Thyroid gland (tissue), 4 donors: ENCODE results near the gene SCN4B. TPM values are rescaled to one million over a fixed set of nuclear protein-coding genes. Genes with fewer than 3 reads are reported as not detected.

Source experiments
- DNase-seq, 2 donors: peaks; one replicate each; pipeline ENCODE4 v3.0.0-alpha.2; 2019
- H3K27ac ChIP-seq, 3 donors: fragments of 200-600 bp; sonication (generic); 1 replicate in 2 of 3; 2 replicates in 1 of 3; pipeline ENCODE4 v1.5.1; 2016 to 2019; ENCODE audit warnings: mild to moderate bottlenecking in 1 of 3, moderate library complexity in 1 of 3
- H3K27me3 ChIP-seq: fragments of 200-600 bp; sonication (generic); one replicate; pipeline ENCODE4 v1.5.1; 2019
- H3K36me3 ChIP-seq, 2 donors: fragments of 200-600 bp; sonication (generic); one replicate each; pipeline ENCODE4 v1.5.1; 2016 to 2019
- H3K4me1 ChIP-seq, 2 donors: fragments of 200-600 bp; sonication (generic); one replicate each; pipeline ENCODE4 v1.5.1; 2017 to 2019
- H3K4me3 ChIP-seq, 3 donors: fragments of 200-600 bp; sonication (generic); replicated peaks in 1 of 3; 1 replicate in 2 of 3; 2 replicates in 1 of 3; pipeline ENCODE4 v1.5.1; 2016; ENCODE audit warnings: mild to moderate bottlenecking in 1 of 3
- H3K9me3 ChIP-seq: fragments of 200-600 bp; sonication (generic); one replicate; pipeline ENCODE4 v1.5.1; 2017
- CTCF ChIP-seq, 6 experiments: fragments of 200-600 bp in 3 of 6; fragments of 450-650 bp in 3 of 6; sonication (generic) in 3 of 6; IDR thresholded peaks; one replicate each; pipeline ENCODE4 v1.5.1; 2016 to 2019; ENCODE audit warnings: antibody characterized with exemption in 6 of 6, mild to moderate bottlenecking in 2 of 6, inconsistent platforms in 1 of 6, moderate library complexity in 1 of 6
- POLR2A ChIP-seq, 2 donors: fragments of 450-650 bp; IDR thresholded peaks; one replicate each; pipeline ENCODE4 v1.6.1; 2017; ENCODE audit warnings: antibody characterized with exemption in 2 of 2, mild to moderate bottlenecking in 2 of 2, moderate library complexity in 1 of 2
- WGBS, 2 donors: methylation state at CpG; one replicate each; pipeline ENCODE4 v1.1.5; 2017; 5-methylcytosine and 5-hydroxymethylcytosine counted together
- intact Hi-C: fragments of 100-400 bp; cut with DNase I; formaldehyde crosslinking; loops from one replicate; pipeline ENCODE4 v1.15.1; 2023
- total RNA-seq, 4 donors: library from RNA; depleted of rRNA; stranded (reverse); fragments of >200 nt; gene quantifications; one replicate each; pipeline ENCODE4 v1.2.3, GENCODE V29; 2016

SCN4B gene
- total RNA-seq, 4 donors from 2014 or later = 5.5 to 15.7 (median 10.5) TPM

DNA sequence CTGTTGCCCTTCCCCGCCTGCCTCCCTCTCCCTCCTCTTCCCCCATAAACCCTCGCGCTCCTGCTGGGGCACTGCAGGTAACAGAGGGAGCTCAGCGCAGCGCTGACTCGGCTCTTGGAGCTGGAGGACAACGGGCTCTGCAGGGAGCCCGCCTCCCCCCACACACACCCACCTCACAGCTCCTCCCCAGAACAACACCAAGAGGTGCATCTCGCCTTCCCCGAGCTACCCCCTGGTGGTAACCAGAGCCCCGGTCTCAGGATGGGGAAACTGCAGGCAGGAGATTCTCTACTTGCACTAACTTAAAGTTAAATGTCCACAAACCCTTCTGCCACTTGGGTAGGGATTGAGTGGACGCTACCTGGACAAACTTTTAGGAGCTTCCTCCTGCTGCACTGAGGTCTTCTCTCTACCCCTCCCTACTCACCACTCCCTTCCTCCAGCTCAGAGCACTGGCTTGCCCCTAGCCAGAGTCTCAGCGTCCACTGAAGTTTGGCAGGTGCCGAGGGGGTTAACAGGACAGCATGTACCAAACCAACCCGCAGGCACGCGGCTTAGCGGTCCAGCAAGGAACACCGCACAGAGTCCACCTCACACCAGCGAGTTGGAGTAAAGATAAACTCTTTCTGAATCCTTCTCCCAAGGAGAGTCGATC lies 4.0 kb upstream of the SCN4B start:
- no peaks in the 10 kb centered on the region for H3K36me3 ChIP-seq
- no peak overlapping the region for H3K27ac ChIP-seq
- intact Hi-C loops = no loop called here
- H3K27me3 ChIP-seq = peaks cover 6% of the 10 kb centered on the region
- no peak overlapping the region for H3K4me3 ChIP-seq
- no peak for DNase-seq
- WGBS, 2 donors = 9 to 10% methylated on average over 20 to 21 of the region's 21 CpGs
- TF ChIP-seq CTCF (IDR thresholded peaks at IDR 0.05) (no peak), POLR2A (IDR thresholded peaks at IDR 0.05) (no peak)
- H3K4me1 ChIP-seq = peaks cover 5 to 17% of the 10 kb centered on the region in 2 donors
- H3K9me3 ChIP-seq = no peaks in the 10 kb centered on the region

DNA sequence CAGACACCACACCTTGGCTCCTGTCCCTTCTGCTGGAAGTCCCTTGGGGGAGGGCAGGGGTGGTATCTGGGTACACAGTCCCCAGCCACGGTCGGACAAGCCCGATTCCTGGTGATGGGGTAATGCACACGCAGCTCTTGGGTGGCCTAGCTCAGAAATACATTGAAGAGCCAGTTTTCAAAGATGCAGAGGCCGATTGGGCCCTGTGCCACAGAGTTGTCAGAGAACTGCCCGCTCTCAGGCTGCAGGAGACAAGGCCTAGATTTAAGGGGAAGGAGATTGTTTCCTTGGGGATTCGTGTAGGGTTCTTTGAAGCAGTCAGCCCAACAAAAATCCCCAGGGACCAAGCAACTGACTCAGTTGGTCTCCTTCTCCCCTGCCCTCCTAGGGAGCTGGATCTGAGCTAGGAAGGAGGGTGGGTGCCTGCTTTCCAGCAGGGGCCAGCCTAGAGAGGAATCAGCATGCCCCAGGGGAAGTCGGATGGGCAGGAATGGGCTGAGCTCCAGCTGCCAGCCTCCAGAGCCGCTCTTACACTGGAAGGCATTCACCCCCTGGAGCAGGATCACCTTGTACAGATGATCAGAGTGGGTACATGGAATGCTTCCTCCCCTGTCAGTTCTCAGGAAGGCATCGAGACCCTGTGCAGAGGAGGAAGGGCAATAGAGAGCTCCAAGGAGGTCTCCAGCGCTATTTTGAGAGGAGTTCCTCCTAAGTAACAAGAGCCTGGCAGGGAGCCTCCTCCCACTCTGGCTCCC lies 3.3 kb upstream of the SCN4B start:
- peaks cover 5 to 17% of the 10 kb centered on the region in 2 donors for H3K4me1 ChIP-seq
- intact Hi-C loops = no loop called here
- WGBS, 2 donors = 40 to 46% methylated on average over 9 to 10 of the region's 11 CpGs
- TF ChIP-seq CTCF (IDR thresholded peaks at IDR 0.05) = no peak
- no peak for TF ChIP-seq POLR2A (IDR thresholded peaks at IDR 0.05)
- DNase-seq = no peak
- no peaks in the 10 kb centered on the region for H3K9me3 ChIP-seq
- no peaks in the 10 kb centered on the region for H3K36me3 ChIP-seq
- peaks cover 6% of the 10 kb centered on the region for H3K27me3 ChIP-seq
- no peak overlapping the region for H3K4me3 ChIP-seq
- no peak overlapping the region for H3K27ac ChIP-seq

DNA sequence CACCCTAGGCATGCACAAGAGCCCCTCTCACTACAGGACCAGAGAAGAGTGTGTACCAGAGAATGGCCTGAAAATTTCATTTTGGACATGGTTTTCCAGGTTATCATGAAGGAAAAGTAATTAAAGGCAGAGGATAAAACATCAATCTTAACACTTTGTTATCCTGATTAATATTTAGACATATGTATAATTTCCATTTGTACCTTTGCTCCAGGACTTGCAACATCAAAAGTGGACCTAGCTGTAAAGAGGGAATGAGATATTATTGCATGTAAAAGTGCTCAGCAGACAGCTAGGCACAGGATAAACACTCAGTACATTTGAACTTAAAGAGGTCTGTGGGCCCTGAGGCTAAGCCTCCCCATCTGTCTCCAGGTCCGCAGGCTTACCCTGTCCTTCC lies 2.0 kb upstream of the SCN4B start:
- H3K9me3 ChIP-seq = no peaks in the 10 kb centered on the region
- no peak for TF ChIP-seq POLR2A (IDR thresholded peaks at IDR 0.05)
- WGBS, 2 donors = 89 to 100% methylated on average over 1 of the region's 1 CpG

DNA sequence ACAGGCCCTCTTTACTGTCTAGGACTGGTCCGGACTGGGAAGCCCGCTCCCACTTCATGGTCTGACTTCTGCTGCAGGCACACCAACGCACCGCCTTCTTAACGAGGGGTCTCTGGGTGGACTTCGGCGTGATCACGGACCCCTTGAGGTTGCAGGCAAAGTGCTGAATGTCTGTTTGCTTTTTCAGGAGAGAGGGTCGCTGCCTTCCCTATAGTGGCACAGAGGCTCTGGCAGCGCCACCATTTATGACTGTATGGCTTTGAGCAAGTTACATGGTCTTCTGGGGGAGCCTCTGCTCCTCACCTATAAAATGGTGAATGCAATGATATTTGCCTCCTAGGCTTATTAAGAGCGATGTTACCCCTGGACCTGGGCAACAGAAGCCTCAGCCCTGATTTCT lies 1.4 kb upstream of the SCN4B start:
- Histone ChIP-seq H3K36me3 (no peaks in the 10 kb centered on the region), H3K27me3 (peaks cover 6% of the 10 kb centered on the region), H3K9me3 (no peaks in the 10 kb centered on the region), H3K4me3 (no peak overlapping the region), H3K4me1 (peaks cover 5 to 17% of the 10 kb centered on the region in 2 donors), H3K27ac (no peak overlapping the region)
- TF ChIP-seq POLR2A (IDR thresholded peaks at IDR 0.05) = no peak
- no peak for TF ChIP-seq CTCF (IDR thresholded peaks at IDR 0.05)
- 86 to 90% methylated on average over 8 to 11 of the region's 11 CpGs for WGBS, 2 donors
- no peak for DNase-seq
- intact Hi-C loops = no loop called here

More for the DNA sequence above, 2.0 kb upstream of the SCN4B start:
- H3K4me3 ChIP-seq = no peak overlapping the region
- no peak for DNase-seq
- peaks cover 5 to 17% of the 10 kb centered on the region in 2 donors for H3K4me1 ChIP-seq
- intact Hi-C loops = no loop called here
- no peaks in the 10 kb centered on the region for H3K36me3 ChIP-seq
- H3K27me3 ChIP-seq = peaks cover 6% of the 10 kb centered on the region
- H3K27ac ChIP-seq = no peak overlapping the region

DNA sequence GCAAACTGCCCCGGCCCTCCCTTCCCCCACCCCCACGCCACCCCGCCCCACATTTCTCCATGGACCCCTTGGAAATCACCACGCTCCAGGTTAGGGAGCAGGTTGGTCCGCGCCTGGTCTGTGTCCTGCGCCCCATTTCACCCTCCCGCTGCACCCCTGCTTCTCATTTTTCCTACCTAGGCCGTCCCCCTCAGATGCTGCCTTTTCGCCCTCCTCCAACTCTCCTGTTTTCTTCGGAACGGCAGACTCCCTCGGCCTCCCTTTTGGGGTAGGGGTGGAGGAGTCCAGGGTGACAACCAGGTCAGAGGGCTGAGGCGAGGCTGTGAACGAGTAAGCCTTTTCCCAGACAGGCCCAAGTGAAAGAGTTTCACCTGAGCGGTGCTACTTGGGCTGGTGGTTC lies 893 bp upstream of the SCN4B start:
- peaks cover 6% of the 10 kb centered on the region for H3K27me3 ChIP-seq

More for the DNA sequence above, 893 bp upstream of the SCN4B start:
- WGBS, 2 donors = 33 to 39% methylated on average over 13 of the region's 16 CpGs
- Histone ChIP-seq H3K9me3 (no peaks in the 10 kb centered on the region), H3K4me3 (no peak overlapping the region), H3K27ac (no peak overlapping the region), H3K4me1 (peaks cover 5 to 17% of the 10 kb centered on the region in 2 donors), H3K36me3 (no peaks in the 10 kb centered on the region)
- no peak for DNase-seq
- TF ChIP-seq POLR2A (IDR thresholded peaks at IDR 0.05) (no peak), CTCF (IDR thresholded peaks at IDR 0.05) (no peak)
- intact Hi-C loops = no loop called here
